ENCODE results near the gene PTPRD. TPM values are rescaled to one million over a fixed set of nuclear protein-coding genes. Genes with fewer than 3 reads are reported as not detected.

The PTPRD gene
- total RNA-seq, 1 experiment from 2014 or later, result 0.02 TPM

DNA sequence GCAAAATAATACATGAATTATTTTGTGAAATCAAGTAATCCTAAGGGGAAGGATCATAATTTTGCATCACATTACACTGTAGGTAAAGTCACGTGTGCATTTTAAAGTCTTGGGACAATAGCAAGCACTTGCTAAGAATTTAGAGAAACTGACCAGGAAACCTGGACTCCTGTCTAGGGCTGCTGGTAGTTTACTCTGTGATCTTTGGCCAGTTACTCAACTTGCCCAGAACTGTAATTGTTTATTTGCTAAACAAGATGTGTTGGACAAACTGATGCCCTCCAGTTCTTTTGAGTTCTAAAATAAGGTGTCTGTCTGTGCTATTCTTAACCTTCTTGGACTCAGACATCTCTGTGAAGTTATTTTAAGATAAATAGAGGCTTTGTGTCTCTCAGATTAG, 2218.5 kb downstream of the PTPRD start:
- ChIA-PET CTCF (no interaction called here), POLR2A (no interaction called here), RAD21 (ENCODE audit: low non-redundant PET in 1 of 2, low total read pairs in 2 of 2, uncharacterized antibody in 2 of 2, unreplicated experiment in 2 of 2) (no interaction called here)
- BruUV-seq (replicated peaks), result no TSS peak
- Histone ChIP-seq H3K27ac (ENCODE audit: low read depth, low read length) (no peak overlapping the region), H3K4me2 (ENCODE audit: low read length) (no peak overlapping the region), H3K27me3 (ENCODE audit: insufficient read depth, low read length) (no peaks in the 10 kb centered on the region), H3K4me1 (ENCODE audit: control insufficient read depth in 1 of 2, insufficient read depth in 2 of 2, low read length in 2 of 2) (no peaks in the 10 kb centered on the region), H3K4me3 (replicated peaks in 1 of 2; ENCODE audit: low read depth in 1 of 2, low read length in 2 of 2) (no peak overlapping the region), H3K9me2 (ENCODE audit: insufficient read depth) (no peaks in the 10 kb centered on the region), H4K20me1 (ENCODE audit: insufficient read depth) (no peaks in the 10 kb centered on the region), H2AFZ (ENCODE audit: low read depth, low read length, poor library complexity, severe bottlenecking) (no peak overlapping the region), H3K36me3 (ENCODE audit: control insufficient read depth in 1 of 2, insufficient read depth in 2 of 2, low read length in 2 of 2) (no peaks in the 10 kb centered on the region), H3K9ac (ENCODE audit: low read length) (no peak overlapping the region), H3K9me3 (ENCODE audit: control insufficient read depth in 1 of 2, insufficient read depth in 1 of 2, low read depth in 1 of 2, low read length in 2 of 2) (peaks cover 3 to 22% of the 10 kb centered on the region in 2 experiments; a peak in 2 of 4 replicates), H3K79me2 (ENCODE audit: insufficient read depth, low read length) (no peaks in the 10 kb centered on the region)
- TF ChIP-seq CBX3 (IDR thresholded peaks at IDR 0.05; ENCODE audit: low read depth) (no peak), RAD21 (IDR thresholded peaks at IDR 0.05; ENCODE audit: low read depth) (no peak), ELF1 (IDR thresholded peaks at IDR 0.05; ENCODE audit: borderline replicate concordance, low read depth) (no peak), SRF (IDR thresholded peaks at IDR 0.05; ENCODE audit: low read depth) (no peak), SP1 (IDR thresholded peaks at IDR 0.05; ENCODE audit: low read depth) (no peak), ZBTB33 (IDR thresholded peaks at IDR 0.05; ENCODE audit: extremely low read depth, insufficient replicate concordance, low read length) (no peak), MAX (IDR thresholded peaks at IDR 0.05) (no peak), TCF7L2 (IDR thresholded peaks at IDR 0.05; ENCODE audit: borderline replicate concordance, extremely low read depth, insufficient read depth, insufficient read length) (no peak), SIN3A (IDR thresholded peaks at IDR 0.05; ENCODE audit: low read depth) (no peak), CTCF (IDR thresholded peaks at IDR 0.05 in 2 of 3, conservative IDR thresholded peaks at IDR 0.05 in 1 of 3; ENCODE audit: borderline replicate concordance in 1 of 3, insufficient read depth in 1 of 3, low read depth in 2 of 3, low read length in 2 of 3) (no peak), FOSL1 (IDR thresholded peaks at IDR 0.05; ENCODE audit: low read depth) (no peak), POLR2A (IDR thresholded peaks at IDR 0.05; ENCODE audit: borderline replicate concordance, extremely low read depth, insufficient read depth, insufficient read length) (no peak), JUND (IDR thresholded peaks at IDR 0.05) (no peak), ZNF274 (IDR thresholded peaks at IDR 0.05; ENCODE audit: low read depth, low read length) (no peak), YY1 (IDR thresholded peaks at IDR 0.05; ENCODE audit: extremely low read depth, insufficient replicate concordance, low read depth, low read length) (no peak)
- TF ChIP-seq, protein P1, sequence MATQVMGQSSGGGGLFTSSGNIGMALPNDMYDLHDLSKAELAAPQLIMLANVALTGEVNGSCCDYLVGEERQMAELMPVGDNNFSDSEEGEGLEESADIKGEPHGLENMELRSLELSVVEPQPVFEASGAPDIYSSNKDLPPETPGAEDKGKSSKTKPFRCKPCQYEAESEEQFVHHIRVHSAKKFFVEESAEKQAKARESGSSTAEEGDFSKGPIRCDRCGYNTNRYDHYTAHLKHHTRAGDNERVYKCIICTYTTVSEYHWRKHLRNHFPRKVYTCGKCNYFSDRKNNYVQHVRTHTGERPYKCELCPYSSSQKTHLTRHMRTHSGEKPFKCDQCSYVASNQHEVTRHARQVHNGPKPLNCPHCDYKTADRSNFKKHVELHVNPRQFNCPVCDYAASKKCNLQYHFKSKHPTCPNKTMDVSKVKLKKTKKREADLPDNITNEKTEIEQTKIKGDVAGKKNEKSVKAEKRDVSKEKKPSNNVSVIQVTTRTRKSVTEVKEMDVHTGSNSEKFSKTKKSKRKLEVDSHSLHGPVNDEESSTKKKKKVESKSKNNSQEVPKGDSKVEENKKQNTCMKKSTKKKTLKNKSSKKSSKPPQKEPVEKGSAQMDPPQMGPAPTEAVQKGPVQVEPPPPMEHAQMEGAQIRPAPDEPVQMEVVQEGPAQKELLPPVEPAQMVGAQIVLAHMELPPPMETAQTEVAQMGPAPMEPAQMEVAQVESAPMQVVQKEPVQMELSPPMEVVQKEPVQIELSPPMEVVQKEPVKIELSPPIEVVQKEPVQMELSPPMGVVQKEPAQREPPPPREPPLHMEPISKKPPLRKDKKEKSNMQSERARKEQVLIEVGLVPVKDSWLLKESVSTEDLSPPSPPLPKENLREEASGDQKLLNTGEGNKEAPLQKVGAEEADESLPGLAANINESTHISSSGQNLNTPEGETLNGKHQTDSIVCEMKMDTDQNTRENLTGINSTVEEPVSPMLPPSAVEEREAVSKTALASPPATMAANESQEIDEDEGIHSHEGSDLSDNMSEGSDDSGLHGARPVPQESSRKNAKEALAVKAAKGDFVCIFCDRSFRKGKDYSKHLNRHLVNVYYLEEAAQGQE (IDR thresholded peaks at IDR 0.05; ENCODE audit: low read depth), result no peak
- TF ChIP-seq, protein P2, sequence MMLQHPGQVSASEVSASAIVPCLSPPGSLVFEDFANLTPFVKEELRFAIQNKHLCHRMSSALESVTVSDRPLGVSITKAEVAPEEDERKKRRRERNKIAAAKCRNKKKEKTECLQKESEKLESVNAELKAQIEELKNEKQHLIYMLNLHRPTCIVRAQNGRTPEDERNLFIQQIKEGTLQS (IDR thresholded peaks at IDR 0.05), result no peak
- intact Hi-C loops (cut with micrococcal nuclease), result no loop called here
- ATAC-seq (no peak), DNase-seq (ENCODE audit: low read depth, low spot score) (no peak)
